ENCODE data around the gene LARP4B. TPM values are rescaled to one million over a fixed set of nuclear protein-coding genes. Genes with fewer than 3 reads are reported as not detected.

Gene LARP4B
- total RNA-seq: 26.4 and 27.2 TPM in 2 replicates

DNA sequence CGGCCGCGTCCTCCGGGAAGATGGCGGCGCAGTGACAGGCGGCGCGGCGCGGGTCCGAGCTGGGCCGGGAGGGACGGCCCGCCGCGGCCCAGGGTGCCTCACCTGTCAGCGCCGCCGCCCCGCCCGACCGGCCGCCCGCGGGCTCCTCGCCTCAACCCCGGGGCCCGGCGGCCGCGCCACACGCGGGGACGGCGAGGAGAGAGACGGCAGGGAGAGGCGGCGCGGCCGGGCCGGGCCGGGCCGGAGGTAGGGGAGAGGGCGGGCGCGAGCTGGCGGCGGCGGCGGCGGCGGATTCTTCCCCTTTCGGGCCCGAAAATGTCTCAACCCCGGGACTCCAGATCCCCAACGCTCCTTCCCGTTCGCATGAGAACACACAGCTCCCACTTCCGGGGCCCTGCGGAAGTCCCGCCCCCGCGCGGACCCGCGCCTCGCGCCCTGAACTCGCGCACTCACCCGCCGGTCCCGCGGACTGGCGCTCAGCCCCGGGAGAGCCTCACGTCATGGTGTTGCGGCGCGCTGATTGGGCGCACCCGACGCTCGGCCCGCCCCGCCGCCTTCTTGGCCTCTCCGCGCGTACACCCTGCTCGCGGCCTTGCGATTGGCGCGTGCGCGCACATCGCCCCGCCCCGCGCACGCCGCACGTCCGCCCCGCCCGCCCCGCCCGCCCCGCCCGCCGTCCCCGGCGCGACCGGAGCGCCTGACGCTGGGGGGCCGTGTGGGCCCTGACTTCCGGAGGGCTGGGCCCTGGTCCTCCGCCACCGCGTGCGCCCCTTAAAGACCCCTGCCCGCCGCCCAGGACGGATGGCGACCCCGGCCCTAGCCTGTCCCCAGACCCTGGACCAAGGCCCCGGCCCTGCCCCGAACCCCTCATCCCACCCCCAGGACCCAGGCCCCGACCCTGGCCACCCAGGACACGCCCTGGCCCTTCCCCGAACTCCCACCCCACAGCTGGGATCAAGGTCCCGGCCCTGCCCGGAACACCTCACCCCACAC lies at the start of gene LARP4B:
TSS of gene LARP4B (minus strand) at position 380 of the 993 bp plus-strand sequence. CDS start 45,984 bp downstream, outside the sequence.

Other genes starting within 250 kb of the LARP4B start
- gene DIP2C, start 242.0 kb downstream of the LARP4B start, total RNA-seq: 13.1 and 17.7 TPM in 2 replicates
- gene GTPBP4, start 56.7 kb upstream of the LARP4B start, total RNA-seq: 33.4 and 38.8 TPM in 2 replicates
- not detected in 2 replicates for gene IDI2, start 94.2 kb upstream of the LARP4B start, total RNA-seq
- 80.7 and 93.7 TPM in 2 replicates for gene IDI1, start 117.4 kb upstream of the LARP4B start, total RNA-seq
- 14.4 and 15.7 TPM in 2 replicates for gene WDR37, start 124.7 kb upstream of the LARP4B start, total RNA-seq